Tibial artery (tissue), 4 donors: ENCODE results near the gene RPS18.

Experiments
- DNase-seq, 2 donors: peaks; one replicate each; pipeline ENCODE4 v3.0.0-alpha.2; 2019
- H3K27ac ChIP-seq, 2 donors: fragments of 200-600 bp; sonication (generic) in 1 of 2; 1 replicate in 1 of 2; 2 replicates in 1 of 2; pipeline ENCODE4 v1.5.1; 2018 to 2019; ENCODE audit warnings: mild to moderate bottlenecking in 1 of 2
- H3K27me3 ChIP-seq, 2 donors: fragments of 200-600 bp; sonication (generic) in 1 of 2; one replicate each; pipeline versions ENCODE4 v1.5.1 to v1.6.0; 2016 to 2019
- H3K36me3 ChIP-seq, 3 donors: fragments of 200-600 bp; sonication (generic) in 2 of 3; one replicate each; pipeline ENCODE4 v1.5.1; 2016 to 2019; ENCODE audit warnings: mild to moderate bottlenecking in 2 of 3
- H3K4me1 ChIP-seq, 4 donors: fragments of 200-600 bp; sonication (generic) in 2 of 4; 1 replicate in 3 of 4; 2 replicates in 1 of 4; pipeline ENCODE4 v1.5.1; 2016 to 2019
- H3K4me3 ChIP-seq, 2 donors: fragments of 200-600 bp; sonication (generic) in 1 of 2; 1 replicate in 1 of 2; 2 replicates in 1 of 2; pipeline ENCODE4 v1.5.1; 2018 to 2019; ENCODE audit warnings: mild to moderate bottlenecking in 2 of 2
- H3K9me3 ChIP-seq, 3 donors: fragments of 200-600 bp; sonication (generic) in 1 of 3; one replicate each; pipeline ENCODE4 v1.5.1; 2016 to 2019
- intact Hi-C: fragments of 100-400 bp; cut with DNase I; formaldehyde crosslinking; loops from one replicate; pipeline ENCODE4 v1.15.0; 2023; ENCODE audit warnings: low total_unique reads
- TF ChIP-seq, protein P1 (sequence below), 2 experiments: fragments of 200-600 bp in 1 of 2; fragments of 450-650 bp in 1 of 2; IDR thresholded peaks; one replicate each; pipeline ENCODE4 v1.5.1; 2017 to 2019; ENCODE audit warnings: antibody characterized with exemption in 2 of 2, mild to moderate bottlenecking in 1 of 2, moderate library complexity in 1 of 2

RPS18 gene

DNA sequence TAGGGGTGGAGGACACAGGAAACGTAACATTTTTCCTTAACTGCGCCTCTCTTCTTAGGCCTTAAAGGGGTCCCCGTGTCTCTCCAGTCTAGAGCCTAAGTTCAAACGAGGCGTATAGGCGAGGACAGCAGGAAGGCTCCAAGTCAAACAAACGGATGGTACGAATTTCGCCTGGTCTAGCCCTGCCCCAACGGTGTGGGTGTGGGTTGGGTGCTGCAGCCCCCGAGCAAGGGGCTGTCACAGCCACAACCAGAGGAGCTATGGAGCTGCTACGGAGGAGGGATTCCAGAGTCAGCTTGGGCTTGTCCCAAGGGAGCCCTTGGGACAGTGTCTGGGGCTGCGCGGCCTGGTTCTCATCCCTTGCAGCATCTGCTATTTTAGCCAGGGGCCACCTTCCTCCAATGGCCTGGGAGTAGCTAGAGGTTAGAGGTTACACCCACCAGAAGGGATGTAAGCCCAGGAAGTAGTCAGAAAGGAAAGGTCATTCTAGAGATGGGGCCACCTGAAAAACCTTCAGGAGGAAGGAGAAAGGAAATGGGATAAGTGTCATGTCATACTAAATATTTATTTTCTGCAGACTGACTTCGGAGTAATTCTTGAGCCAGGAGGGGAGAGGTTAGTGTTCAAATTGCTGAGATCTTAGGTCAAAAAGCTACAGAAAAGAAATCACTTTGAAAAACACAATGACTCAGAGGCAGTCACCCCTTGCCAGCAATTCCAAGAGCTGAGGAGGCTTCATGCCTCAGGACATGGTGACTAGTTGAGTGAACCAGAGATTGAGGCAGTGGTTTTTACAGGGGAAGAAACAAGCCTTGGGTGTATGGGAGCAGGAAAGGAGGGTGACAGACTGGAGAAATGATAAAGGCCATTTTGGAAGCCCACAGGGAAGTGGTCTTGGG lies 21.9 kb upstream of the RPS18 start:
- peak in 1 of 2 donors; percentile 70 for DNase-seq
- H3K9me3 ChIP-seq = no peaks in the 10 kb centered on the region

DNA sequence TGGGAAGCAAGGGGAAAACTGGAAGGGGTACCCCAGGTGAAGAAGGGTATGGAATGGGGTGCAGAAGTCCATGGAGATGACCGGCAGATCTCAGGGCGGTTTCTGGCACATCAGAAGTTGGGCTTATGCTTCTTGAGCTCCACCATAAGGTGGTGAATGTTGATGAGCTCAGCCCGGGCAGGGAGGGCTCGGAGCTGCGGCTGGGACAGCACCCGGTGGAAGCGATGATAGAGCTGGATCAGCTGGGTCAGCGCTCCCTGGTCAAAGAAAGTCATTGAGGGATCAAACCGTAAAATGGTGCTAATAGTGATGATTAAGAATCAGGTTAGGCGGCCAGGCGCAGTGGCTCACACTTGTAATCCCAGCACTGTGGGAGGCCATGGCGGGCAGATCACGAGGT lies 21.1 kb upstream of the RPS18 start:
- intact Hi-C loops = no loop called here
- Histone ChIP-seq H3K36me3 (peaks cover 5 to 19% (median 6%) of the 10 kb centered on the region in 3 donors), H3K9me3 (no peaks in the 10 kb centered on the region), H3K27me3 (peaks cover 0 to 7% of the 10 kb centered on the region in 2 donors), H3K4me1 (peaks cover 0 to 28% (median 20%) of the 10 kb centered on the region in 4 donors), H3K27ac (peak overlapping the region; percentile 92 to 97), H3K4me3 (no peak overlapping the region)
- TF ChIP-seq, protein P1, sequence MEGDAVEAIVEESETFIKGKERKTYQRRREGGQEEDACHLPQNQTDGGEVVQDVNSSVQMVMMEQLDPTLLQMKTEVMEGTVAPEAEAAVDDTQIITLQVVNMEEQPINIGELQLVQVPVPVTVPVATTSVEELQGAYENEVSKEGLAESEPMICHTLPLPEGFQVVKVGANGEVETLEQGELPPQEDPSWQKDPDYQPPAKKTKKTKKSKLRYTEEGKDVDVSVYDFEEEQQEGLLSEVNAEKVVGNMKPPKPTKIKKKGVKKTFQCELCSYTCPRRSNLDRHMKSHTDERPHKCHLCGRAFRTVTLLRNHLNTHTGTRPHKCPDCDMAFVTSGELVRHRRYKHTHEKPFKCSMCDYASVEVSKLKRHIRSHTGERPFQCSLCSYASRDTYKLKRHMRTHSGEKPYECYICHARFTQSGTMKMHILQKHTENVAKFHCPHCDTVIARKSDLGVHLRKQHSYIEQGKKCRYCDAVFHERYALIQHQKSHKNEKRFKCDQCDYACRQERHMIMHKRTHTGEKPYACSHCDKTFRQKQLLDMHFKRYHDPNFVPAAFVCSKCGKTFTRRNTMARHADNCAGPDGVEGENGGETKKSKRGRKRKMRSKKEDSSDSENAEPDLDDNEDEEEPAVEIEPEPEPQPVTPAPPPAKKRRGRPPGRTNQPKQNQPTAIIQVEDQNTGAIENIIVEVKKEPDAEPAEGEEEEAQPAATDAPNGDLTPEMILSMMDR (IDR thresholded peaks at IDR 0.05) = no peak
- DNase-seq = peak in 1 of 2 donors; percentile 60

More for the DNA sequence above, 21.9 kb upstream of the RPS18 start:
- Histone ChIP-seq H3K27ac (peak overlapping the region; percentile 92 to 97), H3K4me3 (peak overlapping the region; percentile 58 to 79), H3K4me1 (peaks cover 0 to 28% (median 20%) of the 10 kb centered on the region in 4 donors), H3K27me3 (peaks cover 0 to 14% of the 10 kb centered on the region in 2 donors), H3K36me3 (peaks cover 5 to 19% (median 6%) of the 10 kb centered on the region in 3 donors)
- intact Hi-C loops = loop anchor here (5.0 kb wide), 4 partner anchors 38 to 238 kb away; no protein-coding TSS in a partner anchor
- TF ChIP-seq, protein P1 (IDR thresholded peaks at IDR 0.05) = no peak

DNA sequence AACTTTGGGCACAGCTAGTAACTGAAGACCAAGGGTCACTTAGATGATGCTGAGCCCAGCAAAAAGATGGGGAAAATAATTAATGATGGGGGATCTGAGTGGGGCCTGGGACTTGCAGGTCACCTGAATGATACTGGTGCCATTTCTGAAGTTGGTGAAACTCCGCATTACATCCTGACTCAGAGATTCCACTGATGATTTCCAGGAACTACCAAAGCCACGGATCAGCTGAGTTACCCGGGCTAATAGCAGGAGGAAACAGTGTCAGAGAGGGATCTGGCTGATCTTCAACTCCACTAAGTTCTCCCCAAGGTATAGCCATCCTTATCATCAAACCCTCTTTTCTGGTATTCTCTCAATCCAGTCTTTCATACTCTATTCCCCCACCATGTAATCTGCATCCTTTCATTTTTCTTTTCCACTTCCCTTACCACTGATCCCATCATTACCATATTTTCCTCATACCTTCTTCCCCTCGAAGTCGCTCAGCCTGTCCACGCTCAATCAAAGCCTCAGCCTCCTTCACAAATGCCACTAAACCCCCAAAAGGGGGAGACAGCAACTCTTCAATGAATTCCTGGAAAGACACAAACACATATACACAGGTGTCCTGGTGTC lies 20.4 kb upstream of the RPS18 start:
- Histone ChIP-seq H3K9me3 (no peaks in the 10 kb centered on the region), H3K27ac (no peak overlapping the region), H3K36me3 (peaks cover 5 to 19% (median 6%) of the 10 kb centered on the region in 3 donors), H3K4me3 (no peak overlapping the region), H3K27me3 (no peaks in the 10 kb centered on the region), H3K4me1 (peaks cover 0 to 28% (median 20%) of the 10 kb centered on the region in 4 donors)
- intact Hi-C loops = no loop called here
- TF ChIP-seq, protein P1 (IDR thresholded peaks at IDR 0.05) = no peak
- peak in 1 of 2 donors; percentile 3 for DNase-seq

DNA sequence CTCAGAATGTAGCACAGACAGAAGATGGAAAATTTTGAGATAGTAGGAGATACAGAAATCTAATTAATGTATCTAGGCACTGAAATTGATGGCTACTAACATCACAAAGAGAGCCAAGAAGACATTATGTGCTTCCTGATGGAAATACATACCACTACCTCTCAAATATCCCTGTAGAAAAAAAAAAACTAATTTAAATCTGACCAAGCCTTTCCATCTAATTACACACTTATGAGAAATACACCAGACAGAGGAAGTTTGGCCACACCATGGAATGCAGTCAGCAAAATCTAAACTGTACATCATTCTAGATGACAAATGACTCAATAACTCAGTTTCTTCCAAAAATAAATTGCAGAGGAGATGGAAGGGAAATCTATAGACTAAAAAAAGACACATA lies 19.1 kb upstream of the RPS18 start:
- DNase-seq = no peak
- H3K36me3 ChIP-seq = peaks cover 5 to 28% (median 11%) of the 10 kb centered on the region in 3 donors
- intact Hi-C loops = no loop called here
- TF ChIP-seq, protein P1 (IDR thresholded peaks at IDR 0.05) = no peak
- no peaks in the 10 kb centered on the region for H3K27me3 ChIP-seq
- H3K9me3 ChIP-seq = no peaks in the 10 kb centered on the region
- H3K4me1 ChIP-seq = peaks cover 0 to 28% (median 20%) of the 10 kb centered on the region in 4 donors
- no peak overlapping the region for H3K27ac ChIP-seq
- no peak overlapping the region for H3K4me3 ChIP-seq

DNA sequence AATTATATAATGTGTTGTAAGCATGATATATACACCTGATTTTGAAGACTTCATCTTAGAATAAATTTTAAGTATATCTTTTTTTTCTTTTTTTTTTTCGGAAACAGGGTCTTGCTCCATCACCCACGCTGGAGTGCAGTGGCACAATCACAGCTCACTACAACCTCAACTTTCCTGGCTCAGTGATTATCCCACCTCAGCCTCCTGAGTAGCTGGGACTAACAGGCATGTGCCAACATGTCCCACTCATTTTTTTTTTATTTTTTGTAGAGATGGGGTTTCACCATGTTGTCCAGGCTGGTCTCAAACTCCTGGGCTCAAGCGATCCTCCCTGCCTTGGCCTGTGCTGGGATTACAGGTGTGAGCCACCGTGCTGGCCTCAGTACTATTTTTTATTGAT lies 17.3 kb upstream of the RPS18 start:
- intact Hi-C loops = no loop called here
- no peaks in the 10 kb centered on the region for H3K9me3 ChIP-seq
- peak in 1 of 2 donors; percentile 7 for DNase-seq
- H3K4me3 ChIP-seq = no peak overlapping the region
- H3K36me3 ChIP-seq = peaks cover 6 to 41% (median 18%) of the 10 kb centered on the region in 3 donors
- TF ChIP-seq, protein P1 (IDR thresholded peaks at IDR 0.05) = no peak
- H3K4me1 ChIP-seq = peaks cover 0 to 17% (median 10%) of the 10 kb centered on the region in 4 donors
- no peaks in the 10 kb centered on the region for H3K27me3 ChIP-seq
- no peak overlapping the region for H3K27ac ChIP-seq
